Activated CD8-positive, alpha-beta T cell treated with anti-CD3 and anti-CD28 coated beads for 36 hours (primary cell): ENCODE results near the gene C5orf34. TPM values are rescaled to one million over a fixed set of nuclear protein-coding genes. Genes with fewer than 3 reads are reported as not detected.

Experiments used
- ATAC-seq: fragments of 200-7000 bp; cut with Tn5 transposase; one replicate; pipeline ENCODE4 v1.10.0; 2021; ENCODE audit warnings: mild to moderate bottlenecking, moderate library complexity
- CTCF ChIA-PET: fragments of 350-600 bp; sonication (Branson Sonifier 250); formaldehyde crosslinking; loops from one replicate; lab custom pipeline; 2021; ENCODE audit warnings: antibody characterized with exemption; lab: Charles Lee
- POLR2A ChIA-PET: fragments of 350-600 bp; sonication (Branson Sonifier 250); formaldehyde crosslinking; loops from one replicate; lab custom pipeline; 2021; ENCODE audit warnings: antibody characterized with exemption; lab: Charles Lee
- DNase-seq: peaks from one replicate; pipeline ENCODE4 v3.0.0-alpha.2; 2020
- H3K27ac Mint-ChIP-seq: one replicate; pipeline ENCODE4 v1.8.0; 2021; ENCODE audit warnings: mild to moderate bottlenecking, mixed read lengths
- H3K27me3 Mint-ChIP-seq: one replicate; pipeline ENCODE4 v1.8.0; 2021; ENCODE audit warnings: mixed read lengths
- H3K36me3 Mint-ChIP-seq: one replicate; pipeline ENCODE4 v1.8.0; 2021; ENCODE audit warnings: low read depth, mixed read lengths
- H3K4me1 Mint-ChIP-seq: one replicate; pipeline ENCODE4 v1.8.0; 2021; ENCODE audit warnings: low read depth, mixed read lengths
- H3K4me3 Mint-ChIP-seq: one replicate; pipeline ENCODE4 v1.8.0; 2021; ENCODE audit warnings: mild to moderate bottlenecking, moderate library complexity, mixed read lengths
- H3K9me3 Mint-ChIP-seq: one replicate; pipeline ENCODE4 v1.8.0; 2021; ENCODE audit warnings: mixed read lengths
- CTCF ChIP-seq: fragments of 200-600 bp; IDR thresholded peaks from one replicate; pipeline ENCODE4 v1.8.0; 2022; ENCODE audit warnings: antibody characterized with exemption, mild to moderate bottlenecking
- intact Hi-C: fragments of 100-400 bp; cut with micrococcal nuclease; formaldehyde crosslinking; loops from one replicate; pipeline ENCODE4 v1.10.0; 2022
- total RNA-seq, 2 experiments: library from RNA; stranded (reverse); gene quantifications; one replicate each; pipeline ENCODE4 v1.2.3, GENCODE V29; 2021

C5orf34 gene
- total RNA-seq, 2 experiments from 2014 or later = 9.1 to 10.5 TPM

- Mint-ChIP-seq H3K27me3 (no peaks in the 10 kb centered on the region), H3K4me3 (peak overlapping the region; percentile 91), H3K36me3 (peaks cover 49% of the 10 kb centered on the region), H3K27ac (peak overlapping the region; percentile 100), H3K4me1 (peaks cover 34% of the 10 kb centered on the region), H3K9me3 (no peaks in the 10 kb centered on the region)
- DNase-seq (peak; percentile 22), ATAC-seq (no peak)
- POLR2A ChIA-PET = interaction anchor here (0.6 to 3.5 kb wide), 6 partner anchors 11 to 172 kb away, joined by 3 to 23 read pairs (median 9); partner anchors contain the start of genes C5orf34, HMGCS1 and NNT
- no peak for TF ChIP-seq CTCF
- intact Hi-C loops = loop anchor here (2.0 to 10.0 kb wide), 4 partner anchors 71 to 491 kb away; partner anchors contain the start of genes HMGCS1 and PAIP1
- CTCF ChIA-PET = interaction anchor here (1.0 to 4.4 kb wide), 8 partner anchors 9 to 443 kb away, joined by 3 to 30 read pairs (median 10); partner anchors contain the start of genes C5orf34 and NNT
Measured at GRCh38 chr5:43485406-43485805, 29.5 kb downstream of the C5orf34 start.

- peak overlapping the region; percentile 100 for H3K27ac Mint-ChIP-seq
- H3K4me1 Mint-ChIP-seq = peaks cover 42% of the 10 kb centered on the region
- H3K36me3 Mint-ChIP-seq = peaks cover 43% of the 10 kb centered on the region
- no peaks in the 10 kb centered on the region for H3K9me3 Mint-ChIP-seq
- ATAC-seq = peak; percentile 71
- peak; percentile 67 for TF ChIP-seq CTCF
- H3K4me3 Mint-ChIP-seq = peak overlapping the region; percentile 91
- intact Hi-C loops = loop anchor here (2.0 to 10.0 kb wide), 5 partner anchors 73 to 489 kb away; partner anchors contain the start of genes HMGCS1 and PAIP1
- CTCF ChIA-PET = interaction anchor here (0.7 to 4.4 kb wide), 36 partner anchors 9 to 576 kb away, joined by 3 to 30 read pairs (median 3); partner anchors contain the start of genes C5orf34, NNT and ZNF131
- POLR2A ChIA-PET = interaction anchor here (0.6 to 3.5 kb wide), 29 partner anchors 8 to 534 kb away, joined by 3 to 23 read pairs (median 4); partner anchors contain the start of genes C5orf34, HMGCS1, NNT and ZNF131
- no peaks in the 10 kb centered on the region for H3K27me3 Mint-ChIP-seq
- peak; percentile 93 for DNase-seq
Measured at GRCh38 chr5:43484106-43484849, 30.7 kb downstream of the C5orf34 start.

- Mint-ChIP-seq H3K27me3 (no peaks in the 10 kb centered on the region), H3K4me3 (peak within 1 kb of the TSS; percentile 91), H3K4me1 (peaks cover 42% of the 10 kb centered on the region), H3K9me3 (no peaks in the 10 kb centered on the region), H3K27ac (peak within 1 kb of the TSS; percentile 100), H3K36me3 (peaks cover 35% of the 10 kb centered on the region)
- intact Hi-C loops = loop anchor here (2.0 to 10.0 kb wide), 5 partner anchors 73 to 489 kb away; partner anchors contain the start of genes HMGCS1 and PAIP1
- DNase-seq (peak; percentile 89), ATAC-seq (peak; percentile 83)
- POLR2A ChIA-PET = interaction anchor here (0.6 to 3.5 kb wide), 29 partner anchors 8 to 533 kb away, joined by 3 to 23 read pairs (median 4); partner anchors contain the start of genes C5orf34, HMGCS1, NNT and ZNF131
- no peak for TF ChIP-seq CTCF
- CTCF ChIA-PET = interaction anchor here (0.7 to 4.4 kb wide), 33 partner anchors 8 to 575 kb away, joined by 3 to 30 read pairs (median 3); partner anchors contain the start of genes C5orf34, NNT and ZNF131
Measured at GRCh38 chr5:43483298-43484105, 31.4 kb downstream of the C5orf34 start, which contains the start of gene TMEM267. Gene TMEM267, minus strand, starts transcription at chr5:43483865. Its CDS starts 29,896 bp downstream, at chr5:43453969.

- peak overlapping the region; percentile 91 for H3K4me3 Mint-ChIP-seq
- intact Hi-C loops = loop anchor here (5.0 to 10.0 kb wide), 4 partner anchors 85 to 488 kb away; partner anchors contain the start of gene HMGCS1
- ATAC-seq (no peak), DNase-seq (peak; percentile 37)
- POLR2A ChIA-PET = interaction anchor here (0.6 to 3.5 kb wide), 6 partner anchors 17 to 121 kb away, joined by 3 to 13 read pairs (median 3); partner anchors contain the start of gene C5orf34
- H3K27me3 Mint-ChIP-seq = no peaks in the 10 kb centered on the region
- H3K27ac Mint-ChIP-seq = peak overlapping the region; percentile 100
- TF ChIP-seq CTCF = no peak
- H3K36me3 Mint-ChIP-seq = peaks cover 34% of the 10 kb centered on the region
- H3K4me1 Mint-ChIP-seq = peaks cover 43% of the 10 kb centered on the region
- CTCF ChIA-PET = interaction anchor here (4.4 kb wide), 1 partner anchor 94 kb away, joined by 30 read pairs; no protein-coding TSS in a partner anchor
- no peaks in the 10 kb centered on the region for H3K9me3 Mint-ChIP-seq
Measured at GRCh38 chr5:43482490-43483297, 32.3 kb downstream of the C5orf34 start.
